Mammary epithelial cell (primary cell): ENCODE measurements around the gene SPINT2.

Experiments used
- EZH2 ChIP-seq: IDR thresholded peaks from 2 replicates; pipeline ENCODE4 v1.6.1; 2012; ENCODE audit warnings: low read length, inconsistent platforms, borderline replicate concordance
- TF ChIP-seq, protein P1 (sequence below), 2 donors: IDR thresholded peaks in 1 of 2; conservative IDR thresholded peaks in 1 of 2; 2 replicates each; pipeline ENCODE4 v1.5.1; 2011 to 2012; ENCODE audit warnings: inconsistent platforms in 2 of 2, low read length in 2 of 2, mild to moderate bottlenecking in 2 of 2, control low read depth in 1 of 2, low read depth in 1 of 2; ENCODE audit not compliant: insufficient read depth in 1 of 2; ENCODE audit errors: extremely low read depth in 1 of 2

DNA sequence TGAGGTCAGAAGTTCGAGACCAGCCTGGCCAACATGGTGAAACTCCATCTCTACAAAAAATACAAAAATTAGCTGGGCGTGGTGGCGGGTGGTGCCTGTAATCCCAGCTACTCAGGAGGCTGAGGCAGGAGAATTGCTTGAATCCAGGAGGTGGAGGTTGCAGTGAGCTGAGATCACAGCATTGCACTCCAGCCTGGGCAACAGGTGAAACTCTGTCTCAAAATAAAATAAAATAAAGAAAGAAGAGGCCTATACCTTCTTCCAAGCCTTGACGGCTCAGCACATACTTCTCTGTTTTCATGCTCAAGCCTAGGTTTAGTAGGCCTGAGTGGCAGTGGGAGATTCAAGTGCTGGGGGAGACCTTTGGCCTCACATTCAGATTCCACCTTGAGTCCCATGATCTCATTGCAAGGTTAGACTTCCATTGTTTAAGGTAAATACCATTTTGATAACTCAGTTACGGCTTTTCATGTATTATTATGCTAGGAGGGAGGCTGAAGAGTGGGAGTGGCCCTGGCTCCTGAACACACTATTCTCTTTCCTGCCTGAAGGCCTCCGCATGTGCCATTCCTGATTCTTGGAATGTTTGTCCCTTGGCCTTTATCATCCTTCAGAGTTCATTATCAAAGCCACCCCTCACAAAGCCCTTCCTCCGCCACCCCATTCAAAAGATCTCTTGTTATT, 1.6 kb upstream of the SPINT2 start:
- TF ChIP-seq, protein P1, sequence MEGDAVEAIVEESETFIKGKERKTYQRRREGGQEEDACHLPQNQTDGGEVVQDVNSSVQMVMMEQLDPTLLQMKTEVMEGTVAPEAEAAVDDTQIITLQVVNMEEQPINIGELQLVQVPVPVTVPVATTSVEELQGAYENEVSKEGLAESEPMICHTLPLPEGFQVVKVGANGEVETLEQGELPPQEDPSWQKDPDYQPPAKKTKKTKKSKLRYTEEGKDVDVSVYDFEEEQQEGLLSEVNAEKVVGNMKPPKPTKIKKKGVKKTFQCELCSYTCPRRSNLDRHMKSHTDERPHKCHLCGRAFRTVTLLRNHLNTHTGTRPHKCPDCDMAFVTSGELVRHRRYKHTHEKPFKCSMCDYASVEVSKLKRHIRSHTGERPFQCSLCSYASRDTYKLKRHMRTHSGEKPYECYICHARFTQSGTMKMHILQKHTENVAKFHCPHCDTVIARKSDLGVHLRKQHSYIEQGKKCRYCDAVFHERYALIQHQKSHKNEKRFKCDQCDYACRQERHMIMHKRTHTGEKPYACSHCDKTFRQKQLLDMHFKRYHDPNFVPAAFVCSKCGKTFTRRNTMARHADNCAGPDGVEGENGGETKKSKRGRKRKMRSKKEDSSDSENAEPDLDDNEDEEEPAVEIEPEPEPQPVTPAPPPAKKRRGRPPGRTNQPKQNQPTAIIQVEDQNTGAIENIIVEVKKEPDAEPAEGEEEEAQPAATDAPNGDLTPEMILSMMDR (conservative IDR thresholded peaks at IDR 0.05 in 1 of 2, IDR thresholded peaks at IDR 0.05 in 1 of 2; ENCODE audit: extremely low read depth in 1 of 2, insufficient read depth in 1 of 2, low read depth in 1 of 2, low read length in 2 of 2) = no peak
- TF ChIP-seq EZH2 = no peak
